Ascending aorta (tissue), 2 donors: ENCODE results near the gene BLID. TPM values are rescaled to one million over a fixed set of nuclear protein-coding genes. Genes with fewer than 3 reads are reported as not detected.

Experiments used
- DNase-seq, 2 donors: peaks; one replicate each; pipeline ENCODE4 v3.0.0-alpha.2; 2019; ENCODE audit warnings: low spot score in 2 of 2
- H3K27ac ChIP-seq, 2 donors: fragments of 200-600 bp; sonication (generic); one replicate each; pipeline ENCODE4 v1.5.1; 2016 to 2017; ENCODE audit warnings: mild to moderate bottlenecking in 1 of 2
- H3K27me3 ChIP-seq: fragments of 200-600 bp; sonication (generic); one replicate; pipeline ENCODE4 v1.5.1; 2017
- H3K36me3 ChIP-seq, 2 donors: fragments of 200-600 bp; sonication (generic); one replicate each; pipeline ENCODE4 v1.5.1; 2016
- H3K4me1 ChIP-seq, 2 donors: fragments of 200-600 bp; sonication (generic); one replicate each; pipeline ENCODE4 v1.5.1; 2016 to 2017; ENCODE audit warnings: mild to moderate bottlenecking in 1 of 2
- H3K4me3 ChIP-seq, 2 donors: fragments of 200-600 bp; sonication (generic); one replicate each; pipeline ENCODE4 v1.5.1; 2016 to 2017; ENCODE audit warnings: mild to moderate bottlenecking in 1 of 2
- H3K9me3 ChIP-seq, 2 donors: fragments of 200-600 bp; sonication (generic); one replicate each; pipeline ENCODE4 v1.5.1; 2016
- intact Hi-C: fragments of 100-400 bp; cut with DNase I; formaldehyde crosslinking; loops from one replicate; pipeline ENCODE4 v1.15.1; 2023
- total RNA-seq: library from RNA; depleted of rRNA; stranded (reverse); fragments of >200 nt; gene quantifications from one replicate; pipeline ENCODE4 v1.1.0, GENCODE V29; 2016
- TF ChIP-seq, protein P1 (sequence below), 3 experiments: fragments of 200-600 bp in 2 of 3; fragments of 450-650 bp in 1 of 3; sonication (generic) in 2 of 3; IDR thresholded peaks; one replicate each; pipeline ENCODE4 v1.5.1; 2016 to 2019; ENCODE audit warnings: antibody characterized with exemption in 3 of 3, mild to moderate bottlenecking in 1 of 3, moderate library complexity in 1 of 3

The BLID gene
- total RNA-seq, 1 donor from 2014 or later = not detected

DNA sequence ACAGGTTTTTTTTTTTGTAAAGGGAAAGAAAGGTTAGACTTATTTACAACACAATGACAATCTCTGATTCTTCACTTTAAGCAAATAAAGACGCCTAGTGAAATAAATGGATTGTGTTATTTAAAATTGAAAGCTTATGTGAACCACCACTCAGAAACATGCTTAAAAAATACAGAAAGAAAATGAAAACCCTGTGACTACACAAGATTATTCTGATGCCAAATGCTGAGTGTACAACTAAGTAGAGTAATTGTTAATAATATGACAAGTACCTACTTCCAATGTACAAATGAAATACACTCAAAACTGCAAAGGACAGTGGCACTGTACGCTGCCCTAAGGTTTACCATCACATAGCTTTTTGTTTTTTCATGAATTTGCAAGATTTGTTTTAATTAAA is 1.0 kb downstream of the BLID start:
- intact Hi-C loops = no loop called here

DNA sequence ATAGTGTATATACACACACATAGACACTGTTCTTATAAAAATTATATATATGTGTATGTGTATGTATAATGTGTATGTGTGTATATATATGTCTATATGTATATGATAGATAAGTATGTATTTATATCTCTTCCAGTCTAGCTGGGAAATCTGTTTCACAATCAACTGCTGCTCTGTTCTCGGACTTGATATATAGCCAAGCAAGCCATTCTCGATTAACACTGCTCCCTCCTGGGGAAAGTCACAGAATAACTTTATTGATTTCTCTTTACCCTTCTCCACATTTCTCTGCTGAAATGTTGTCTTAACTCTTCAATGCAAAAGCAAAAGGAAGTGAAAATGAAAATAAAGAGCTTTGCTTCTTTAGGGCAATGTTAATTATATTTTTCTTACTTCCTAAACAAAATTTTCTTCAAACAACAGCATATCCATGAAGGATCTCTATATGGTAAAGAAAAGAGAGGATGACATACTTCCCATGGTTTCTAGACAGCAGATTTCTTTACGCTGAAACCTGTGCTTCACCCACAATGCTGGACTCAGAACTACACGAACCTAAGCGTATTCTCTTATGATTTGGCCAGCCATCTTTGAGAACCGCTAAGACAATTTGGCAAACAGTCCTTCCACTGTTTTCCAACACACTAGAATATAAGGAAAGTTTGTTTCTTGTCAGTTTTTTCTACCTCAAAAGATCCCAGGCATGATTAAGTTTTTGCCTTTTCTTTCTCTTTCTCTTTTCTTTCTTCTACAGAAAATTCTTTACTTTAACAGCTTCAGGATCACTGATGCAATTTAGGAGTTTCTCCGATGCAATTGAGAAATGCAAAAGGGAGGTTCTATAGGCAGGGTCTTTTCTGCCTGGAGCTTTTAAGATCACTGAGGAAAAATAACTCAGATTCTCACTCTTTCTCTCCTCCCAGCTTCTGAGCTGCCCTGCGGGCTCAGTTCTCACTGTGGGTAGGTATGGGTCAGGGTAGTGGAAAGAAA is 1.9 kb downstream of the BLID start:
- H3K9me3 ChIP-seq = no peaks in the 10 kb centered on the region
- peaks cover 6 to 30% of the 10 kb centered on the region in 2 donors for H3K4me1 ChIP-seq
- peak overlapping the region; percentile 43 to 61 for H3K27ac ChIP-seq
- intact Hi-C loops = no loop called here
- peaks cover 0 to 3% of the 10 kb centered on the region in 2 donors for H3K36me3 ChIP-seq
- TF ChIP-seq, protein P1, sequence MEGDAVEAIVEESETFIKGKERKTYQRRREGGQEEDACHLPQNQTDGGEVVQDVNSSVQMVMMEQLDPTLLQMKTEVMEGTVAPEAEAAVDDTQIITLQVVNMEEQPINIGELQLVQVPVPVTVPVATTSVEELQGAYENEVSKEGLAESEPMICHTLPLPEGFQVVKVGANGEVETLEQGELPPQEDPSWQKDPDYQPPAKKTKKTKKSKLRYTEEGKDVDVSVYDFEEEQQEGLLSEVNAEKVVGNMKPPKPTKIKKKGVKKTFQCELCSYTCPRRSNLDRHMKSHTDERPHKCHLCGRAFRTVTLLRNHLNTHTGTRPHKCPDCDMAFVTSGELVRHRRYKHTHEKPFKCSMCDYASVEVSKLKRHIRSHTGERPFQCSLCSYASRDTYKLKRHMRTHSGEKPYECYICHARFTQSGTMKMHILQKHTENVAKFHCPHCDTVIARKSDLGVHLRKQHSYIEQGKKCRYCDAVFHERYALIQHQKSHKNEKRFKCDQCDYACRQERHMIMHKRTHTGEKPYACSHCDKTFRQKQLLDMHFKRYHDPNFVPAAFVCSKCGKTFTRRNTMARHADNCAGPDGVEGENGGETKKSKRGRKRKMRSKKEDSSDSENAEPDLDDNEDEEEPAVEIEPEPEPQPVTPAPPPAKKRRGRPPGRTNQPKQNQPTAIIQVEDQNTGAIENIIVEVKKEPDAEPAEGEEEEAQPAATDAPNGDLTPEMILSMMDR (IDR thresholded peaks at IDR 0.05) = no peak
- H3K27me3 ChIP-seq = no peaks in the 10 kb centered on the region
- DNase-seq = no peak
- H3K4me3 ChIP-seq = no peak overlapping the region

More for the DNA sequence above, 1.0 kb downstream of the BLID start:
- H3K36me3 ChIP-seq = peaks cover 0 to 3% of the 10 kb centered on the region in 2 donors
- no peaks in the 10 kb centered on the region for H3K9me3 ChIP-seq
- TF ChIP-seq, protein P1 (IDR thresholded peaks at IDR 0.05) = no peak
- peak overlapping the region; percentile 43 to 61 for H3K27ac ChIP-seq
- DNase-seq = no peak
- peaks cover 6 to 26% of the 10 kb centered on the region in 2 donors for H3K4me1 ChIP-seq
- no peak overlapping the region for H3K4me3 ChIP-seq
- no peaks in the 10 kb centered on the region for H3K27me3 ChIP-seq

DNA sequence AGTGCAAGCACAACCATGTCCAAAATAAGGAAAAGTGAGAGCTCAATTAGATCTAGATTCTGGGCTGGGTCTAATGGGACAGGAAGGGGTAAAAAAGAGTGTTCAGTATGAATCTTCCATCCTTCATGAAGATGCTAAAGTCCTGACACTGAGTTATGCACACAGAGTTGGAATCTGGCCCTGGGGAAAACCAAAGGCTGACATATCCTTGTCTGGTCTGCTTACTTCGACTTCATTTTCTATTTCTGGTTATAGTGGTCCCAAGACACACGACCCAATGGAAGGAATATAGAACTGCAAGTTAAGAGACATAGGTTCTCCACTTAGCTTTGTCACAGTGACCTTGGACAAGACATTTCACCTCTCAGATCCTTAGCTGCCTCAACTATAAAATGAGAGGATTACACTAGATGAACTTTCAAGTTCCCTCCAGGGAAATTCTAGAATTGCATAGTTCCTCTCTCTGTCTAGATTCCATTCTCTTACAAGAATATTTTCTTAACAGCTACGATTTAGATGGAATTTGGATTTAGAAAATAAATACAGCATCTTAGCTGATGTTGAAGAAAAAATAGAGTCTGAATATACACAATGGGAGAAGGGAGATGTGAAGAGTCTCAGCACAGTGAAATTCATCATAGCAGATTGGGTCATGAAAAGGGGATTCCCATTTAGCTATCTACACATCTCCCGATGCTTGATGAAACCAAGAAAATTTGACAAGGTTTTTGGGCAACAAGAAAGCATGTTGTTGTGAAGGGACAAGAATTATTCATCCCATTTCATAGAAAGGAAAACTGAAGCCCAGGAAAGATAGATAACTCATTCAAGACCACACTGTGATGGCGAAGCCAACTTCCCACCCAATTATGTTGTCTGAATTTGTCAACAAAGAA is 3.3 kb downstream of the BLID start:
- Histone ChIP-seq H3K4me3 (no peak overlapping the region), H3K9me3 (no peaks in the 10 kb centered on the region), H3K36me3 (no peaks in the 10 kb centered on the region), H3K27ac (peak overlapping the region in 1 of 2 donors; percentile 15), H3K27me3 (no peaks in the 10 kb centered on the region), H3K4me1 (peaks cover 6 to 36% of the 10 kb centered on the region in 2 donors)
- no peak for DNase-seq
- intact Hi-C loops = no loop called here
- TF ChIP-seq, protein P1 (IDR thresholded peaks at IDR 0.05) = no peak

DNA sequence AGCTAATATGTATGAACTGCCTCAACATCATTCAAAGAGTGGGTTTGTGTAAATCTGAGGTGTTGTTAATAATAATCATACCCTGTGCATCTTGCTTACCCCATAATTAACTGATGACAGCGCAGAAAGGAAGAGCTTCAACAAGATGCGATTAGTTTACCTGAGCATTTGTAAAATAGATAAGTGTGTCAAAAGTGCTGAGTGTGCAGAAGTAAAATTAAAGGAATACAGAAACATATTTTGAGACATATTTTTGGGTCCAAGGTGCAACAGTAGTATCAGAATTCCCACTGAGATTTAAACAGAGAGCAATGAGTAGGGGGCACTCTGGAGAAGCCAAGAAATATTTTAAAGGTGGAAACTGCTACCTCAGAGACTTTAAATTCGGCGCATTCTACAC is 6.1 kb downstream of the BLID start:
- H3K27me3 ChIP-seq = no peaks in the 10 kb centered on the region
- H3K27ac ChIP-seq = peak overlapping the region; percentile 56 to 69
- H3K36me3 ChIP-seq = no peaks in the 10 kb centered on the region
- intact Hi-C loops = loop anchor here (10.0 kb wide), 1 partner anchor 195 kb away; no protein-coding TSS in a partner anchor
- TF ChIP-seq, protein P1 (IDR thresholded peaks at IDR 0.05) = no peak
- DNase-seq = no peak
- H3K4me3 ChIP-seq = no peak overlapping the region
- no peaks in the 10 kb centered on the region for H3K9me3 ChIP-seq
- H3K4me1 ChIP-seq = peaks cover 0 to 32% of the 10 kb centered on the region in 2 donors

DNA sequence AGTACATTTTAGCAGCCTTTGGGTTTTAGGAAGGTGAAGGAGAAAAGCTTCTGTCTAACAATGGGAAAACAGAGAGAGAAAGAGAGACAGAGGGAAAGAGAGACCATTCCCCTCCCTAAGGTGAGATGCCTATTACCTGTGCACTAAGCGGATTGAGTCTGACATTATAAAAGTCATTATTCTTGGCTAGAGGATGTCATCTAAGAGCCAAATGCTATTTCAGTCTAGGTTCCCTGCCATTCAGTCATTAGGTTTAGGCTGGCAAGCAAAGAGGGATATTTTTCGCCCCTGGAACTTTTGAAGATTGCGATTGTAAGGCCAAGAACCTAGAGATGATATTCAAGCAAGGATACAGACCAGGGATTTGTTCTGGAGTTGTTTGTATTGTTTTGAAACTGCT is 7.2 kb downstream of the BLID start:
- TF ChIP-seq, protein P1 (IDR thresholded peaks at IDR 0.05) = no peak
- Histone ChIP-seq H3K4me1 (peaks cover 1 to 31% of the 10 kb centered on the region in 2 donors), H3K27ac (peak overlapping the region; percentile 56 to 69), H3K9me3 (no peaks in the 10 kb centered on the region), H3K4me3 (no peak overlapping the region), H3K27me3 (no peaks in the 10 kb centered on the region), H3K36me3 (no peaks in the 10 kb centered on the region)
- intact Hi-C loops = loop anchor here (10.0 kb wide), 1 partner anchor 196 kb away; no protein-coding TSS in a partner anchor
- DNase-seq = no peak
